ENCODE results near the gene ENTPD7. TPM values are rescaled to one million over a fixed set of nuclear protein-coding genes. Genes with fewer than 3 reads are reported as not detected.
"Not testable (repeated sequence)": the region's sequence is repeated elsewhere in the genome, so short reads cannot be mapped to it uniquely, and the experiment has no call there.

Gene ENTPD7
- polyA plus RNA-seq, 1 donor from 2014 or later, result 4.1 TPM

GRCh38 chr10:99742701-99743100 is 83.4 kb downstream of the ENTPD7 start (continued):
- TF ChIP-seq EZH2 (IDR thresholded peaks at IDR 0.05; ENCODE audit: borderline replicate concordance, insufficient read depth, low read length, poor library complexity, severe bottlenecking), result no peak
- no peak for TF ChIP-seq EP300 (conservative IDR thresholded peaks at IDR 0.05; ENCODE audit: poor library complexity, severe bottlenecking)

GRCh38 chr10:99743841-99744240 is 84.5 kb downstream of the ENTPD7 start:
- Histone ChIP-seq H4K20me1 (ENCODE audit: insufficient read depth) (no peaks in the 10 kb centered on the region), H3K27me3 (ENCODE audit: insufficient read depth, low read depth, low read length) (no peaks in the 10 kb centered on the region), H3K27ac (ENCODE audit: low read length) (no peak overlapping the region), H3K79me2 (replicated peaks; ENCODE audit: insufficient read depth, low read length) (no peaks in the 10 kb centered on the region), H3K4me3 (ENCODE audit: low read length) (no peak overlapping the region), H2AFZ (ENCODE audit: low read depth, low read length) (no peak overlapping the region), H3F3A (ENCODE audit: insufficient read depth, low read length, poor library complexity, severe bottlenecking) (no peaks in the 10 kb centered on the region), H3K9ac (ENCODE audit: low read length) (no peak overlapping the region), H3K9me3 (ENCODE audit: low read length) (no peaks in the 10 kb centered on the region), H3K9me2 (ENCODE audit: insufficient read depth, low read length) (no peaks in the 10 kb centered on the region), H3K4me2 (ENCODE audit: low read length) (no peak overlapping the region), H3K36me3 (ENCODE audit: insufficient read depth, low read length) (no peaks in the 10 kb centered on the region)
- TF ChIP-seq EZH2 (IDR thresholded peaks at IDR 0.05; ENCODE audit: borderline replicate concordance, insufficient read depth, low read length, poor library complexity, severe bottlenecking) (no peak), POLR2AphosphoS5 (IDR thresholded peaks at IDR 0.05) (no peak), SMC3 (conservative IDR thresholded peaks at IDR 0.05; ENCODE audit: poor library complexity) (no peak), REST (IDR thresholded peaks at IDR 0.05; ENCODE audit: borderline replicate concordance) (no peak), TAF1 (IDR thresholded peaks at IDR 0.05; ENCODE audit: low read depth) (no peak), EP300 (conservative IDR thresholded peaks at IDR 0.05; ENCODE audit: poor library complexity, severe bottlenecking) (no peak), CTCF (IDR thresholded peaks at IDR 0.05; ENCODE audit: poor library complexity, severe bottlenecking) (no peak), MXI1 (conservative IDR thresholded peaks at IDR 0.05; ENCODE audit: poor library complexity, severe bottlenecking) (no peak), RAD21 (conservative IDR thresholded peaks at IDR 0.05) (no peak)

GRCh38 chr10:99746166-99746565 is 86.9 kb downstream of the ENTPD7 start:
- not testable (repeated sequence) for H3K27me3 ChIP-seq (ENCODE audit: insufficient read depth, low read depth, low read length); H3K4me3 ChIP-seq (ENCODE audit: low read length); H3K9ac ChIP-seq (ENCODE audit: low read length); H3K36me3 ChIP-seq (ENCODE audit: insufficient read depth, low read length); H3K79me2 ChIP-seq (replicated peaks; ENCODE audit: insufficient read depth, low read length); H3F3A ChIP-seq (ENCODE audit: insufficient read depth, low read length, poor library complexity, severe bottlenecking); H3K9me3 ChIP-seq (ENCODE audit: low read length); H2AFZ ChIP-seq (ENCODE audit: low read depth, low read length); H4K20me1 ChIP-seq (ENCODE audit: insufficient read depth); H3K27ac ChIP-seq (ENCODE audit: low read length); H3K4me2 ChIP-seq (ENCODE audit: low read length); H3K9me2 ChIP-seq (ENCODE audit: insufficient read depth, low read length)

Measured in neural cell (in vitro differentiated cells).